ENCODE results near the gene CFAP74. TPM values are rescaled to one million over a fixed set of nuclear protein-coding genes. Genes with fewer than 3 reads are reported as not detected.

The CFAP74 gene
- total RNA-seq, 1 experiment from 2014 or later, result not detected

- no peaks in the 10 kb centered on the region for H3K4me1 ChIP-seq
- H3K9me3 ChIP-seq (replicated peaks), result no peaks in the 10 kb centered on the region
These were observed 28.8 kb downstream of the CFAP74 start for GRCh38 chr1:1974834-1975233.

GRCh38 chr1:1973716-1974642 lies 29.6 kb downstream of the CFAP74 start:
- Histone ChIP-seq H3K4me1 (no peaks in the 10 kb centered on the region), H3K27ac (no peak overlapping the region), H3K4me3 (no peak overlapping the region), H3K9me3 (replicated peaks) (no peaks in the 10 kb centered on the region), H3K27me3 (peaks cover 12% of the 10 kb centered on the region; the same call in 1 of the 2 replicates), H3K36me3 (no peaks in the 10 kb centered on the region)
- peak in 1 of 2 experiments; percentile 8 for DNase-seq

More at GRCh38 chr1:1974834-1975233, 28.8 kb downstream of the CFAP74 start:
- Histone ChIP-seq H3K36me3 (no peaks in the 10 kb centered on the region), H3K27ac (no peak overlapping the region), H3K27me3 (peaks cover 12% of the 10 kb centered on the region; the same call in 1 of the 2 replicates), H3K4me3 (no peak overlapping the region)
- DNase-seq, result no peak

- H3K27ac ChIP-seq, result no peak overlapping the region
- H3K9me3 ChIP-seq (replicated peaks), result no peaks in the 10 kb centered on the region
- H3K4me3 ChIP-seq, result no peak overlapping the region
- H3K27me3 ChIP-seq, result peaks cover 12% of the 10 kb centered on the region; the same call in 1 of the 2 replicates
- no peaks in the 10 kb centered on the region for H3K4me1 ChIP-seq
- DNase-seq, result peak in 1 of 2 experiments; percentile 2
- H3K36me3 ChIP-seq, result no peaks in the 10 kb centered on the region
These were observed 30.4 kb downstream of the CFAP74 start for GRCh38 chr1:1972976-1973715.

- no peaks in the 10 kb centered on the region for H3K4me1 ChIP-seq
- H3K4me3 ChIP-seq, result no peak overlapping the region
- no peak overlapping the region for H3K27ac ChIP-seq
- H3K9me3 ChIP-seq (replicated peaks), result no peaks in the 10 kb centered on the region
- H3K36me3 ChIP-seq, result no peaks in the 10 kb centered on the region
- peak in 1 of 2 experiments; percentile 4 for DNase-seq
- peaks cover 12% of the 10 kb centered on the region; the same call in 1 of the 2 replicates for H3K27me3 ChIP-seq
These were observed 31.9 kb downstream of the CFAP74 start for GRCh38 chr1:1971688-1972087.

GRCh38 chr1:1971017-1971416 lies 32.6 kb downstream of the CFAP74 start:
- no peaks in the 10 kb centered on the region for H3K9me3 ChIP-seq (replicated peaks)
- no peak overlapping the region for H3K4me3 ChIP-seq
- no peak overlapping the region for H3K27ac ChIP-seq
- peaks cover 12% of the 10 kb centered on the region for H3K27me3 ChIP-seq
- no peaks in the 10 kb centered on the region for H3K36me3 ChIP-seq
- H3K4me1 ChIP-seq, result no peaks in the 10 kb centered on the region
- DNase-seq, result no peak

GRCh38 chr1:1969953-1970716 lies 33.5 kb downstream of the CFAP74 start:
- Histone ChIP-seq H3K36me3 (no peaks in the 10 kb centered on the region), H3K27me3 (peaks cover 18% of the 10 kb centered on the region), H3K4me1 (no peaks in the 10 kb centered on the region), H3K9me3 (replicated peaks) (no peaks in the 10 kb centered on the region), H3K4me3 (no peak overlapping the region), H3K27ac (no peak overlapping the region)
- DNase-seq, result peak in 1 of 2 experiments; percentile 2

GRCh38 chr1:1969505-1969900 lies 34.1 kb downstream of the CFAP74 start:
- DNase-seq, result no peak
- H3K4me1 ChIP-seq, result no peaks in the 10 kb centered on the region
- H3K27ac ChIP-seq, result no peak overlapping the region
- no peaks in the 10 kb centered on the region for H3K9me3 ChIP-seq (replicated peaks)
- H3K36me3 ChIP-seq, result no peaks in the 10 kb centered on the region
- peaks cover 18% of the 10 kb centered on the region for H3K27me3 ChIP-seq
- H3K4me3 ChIP-seq, result no peak overlapping the region

GRCh38 chr1:1968767-1969504 lies 34.6 kb downstream of the CFAP74 start:
- Histone ChIP-seq H3K27me3 (peaks cover 24% of the 10 kb centered on the region), H3K27ac (no peak overlapping the region), H3K4me3 (no peak overlapping the region), H3K4me1 (no peaks in the 10 kb centered on the region), H3K36me3 (no peaks in the 10 kb centered on the region), H3K9me3 (replicated peaks) (no peaks in the 10 kb centered on the region)
- peak in 1 of 2 experiments; percentile 2 for DNase-seq

- H3K27ac ChIP-seq, result no peak overlapping the region
- no peaks in the 10 kb centered on the region for H3K9me3 ChIP-seq (replicated peaks)
- no peak for DNase-seq
- no peaks in the 10 kb centered on the region for H3K4me1 ChIP-seq
- no peak overlapping the region for H3K4me3 ChIP-seq
- no peaks in the 10 kb centered on the region for H3K36me3 ChIP-seq
- peaks cover 25% of the 10 kb centered on the region for H3K27me3 ChIP-seq
These were observed 35.7 kb downstream of the CFAP74 start for GRCh38 chr1:1967879-1968278.

- Histone ChIP-seq H3K27me3 (peaks cover 28% of the 10 kb centered on the region), H3K4me3 (no peak overlapping the region), H3K4me1 (no peaks in the 10 kb centered on the region), H3K27ac (no peak overlapping the region), H3K36me3 (no peaks in the 10 kb centered on the region), H3K9me3 (replicated peaks) (no peaks in the 10 kb centered on the region)
- no peak for DNase-seq
These were observed 36.4 kb downstream of the CFAP74 start for GRCh38 chr1:1967151-1967550.

GRCh38 chr1:1966071-1966740 lies 37.4 kb downstream of the CFAP74 start:
- no peaks in the 10 kb centered on the region for H3K36me3 ChIP-seq
- H3K9me3 ChIP-seq (replicated peaks), result no peaks in the 10 kb centered on the region
- no peak overlapping the region for H3K27ac ChIP-seq
- no peak overlapping the region for H3K4me3 ChIP-seq
- DNase-seq, result no peak
- H3K27me3 ChIP-seq, result peaks cover 38% of the 10 kb centered on the region
- no peaks in the 10 kb centered on the region for H3K4me1 ChIP-seq

- H3K27ac ChIP-seq, result no peak overlapping the region
- H3K27me3 ChIP-seq, result peaks cover 44% of the 10 kb centered on the region
- no peak for DNase-seq
- H3K9me3 ChIP-seq (replicated peaks), result no peaks in the 10 kb centered on the region
- H3K4me1 ChIP-seq, result no peaks in the 10 kb centered on the region
- no peaks in the 10 kb centered on the region for H3K36me3 ChIP-seq
- H3K4me3 ChIP-seq, result no peak overlapping the region
These were observed 38.0 kb downstream of the CFAP74 start for GRCh38 chr1:1965546-1965945.

GRCh38 chr1:1964811-1965210 lies 38.8 kb downstream of the CFAP74 start:
- Histone ChIP-seq H3K36me3 (no peaks in the 10 kb centered on the region), H3K4me1 (peaks cover 1% of the 10 kb centered on the region; the same call in 1 of the 2 replicates), H3K9me3 (replicated peaks) (no peaks in the 10 kb centered on the region), H3K4me3 (no peak overlapping the region), H3K27me3 (peaks cover 49% of the 10 kb centered on the region), H3K27ac (no peak overlapping the region)
- DNase-seq, result no peak
